HepG2 (cell line): ENCODE measurements around the gene SRXN1.
"Not testable (repeated sequence)": the region's sequence is repeated elsewhere in the genome, so short reads cannot be mapped to it uniquely, and the experiment has no call there.

Source experiments
- GABPA ChIP-seq, 2 experiments: IDR thresholded peaks; 2 replicates each; pipeline ENCODE4 v1.6.1; 2011 to 2016; ENCODE audit warnings: low read depth in 2 of 2, low read length in 1 of 2, missing biosample characterization in 1 of 2, missing genetic modification characterization in 1 of 2
- PHF8 ChIP-seq: sonication (generic); formaldehyde crosslinking; IDR thresholded peaks from 2 replicates; pipeline ENCODE4 v1.5.0; 2020; ENCODE audit warnings: missing genetic modification reagents
- POLR2AphosphoS2 ChIP-seq: IDR thresholded peaks from 2 replicates; pipeline ENCODE4 v1.6.1; 2011; ENCODE audit warnings: low read depth, low read length, improper control_type of control experiment
- SMYD3 ChIP-seq: sonication (generic); formaldehyde crosslinking; IDR thresholded peaks from 2 replicates; pipeline ENCODE4 v1.8.1; 2023; ENCODE audit warnings: mild to moderate bottlenecking, missing genetic modification reagents
- ZSCAN20 ChIP-seq: sonication (generic); formaldehyde crosslinking; IDR thresholded peaks from 2 replicates; pipeline ENCODE4 v1.4.0; 2020; ENCODE audit warnings: missing genetic modification reagents, mild to moderate bottlenecking, borderline replicate concordance
- TF ChIP-seq, protein P1 (sequence below): sonication (generic); formaldehyde crosslinking; IDR thresholded peaks from 2 replicates; pipeline ENCODE4 v1.9.0; 2021; ENCODE audit warnings: missing genetic modification reagents, borderline replicate concordance
- TF ChIP-seq, protein P2 (sequence below): sonication (generic); formaldehyde crosslinking; IDR thresholded peaks from 2 replicates; pipeline ENCODE4 v1.5.0; 2020; ENCODE audit warnings: mild to moderate bottlenecking, missing genetic modification reagents, borderline replicate concordance
- TF ChIP-seq, protein P3 (sequence below): sonication (generic); formaldehyde crosslinking; IDR thresholded peaks from 2 replicates; pipeline ENCODE4 v1.5.1; 2020; ENCODE audit warnings: missing genetic modification reagents, mild to moderate bottlenecking, borderline replicate concordance

DNA sequence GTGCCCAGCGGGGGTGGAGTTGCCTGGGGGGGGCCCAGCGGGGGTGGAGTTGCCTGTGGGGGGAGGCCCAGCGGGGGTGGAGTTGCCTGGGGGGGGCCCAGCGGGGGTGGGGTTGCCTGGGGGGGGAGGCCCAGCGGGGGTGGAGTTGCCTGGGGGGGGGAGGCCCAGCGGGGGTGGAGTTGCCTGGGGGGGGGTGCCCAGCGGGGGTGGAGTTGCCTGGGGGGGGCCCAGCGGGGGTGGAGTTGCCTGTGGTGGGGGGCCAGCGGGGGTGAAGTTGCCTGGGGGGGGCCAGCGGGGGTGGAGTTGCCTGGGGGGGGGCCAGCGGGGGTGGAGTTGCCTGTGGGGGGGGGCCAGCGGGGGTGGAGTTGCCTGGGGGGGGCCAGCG lies 11.0 kb downstream of the SRXN1 start:
- TF ChIP-seq ZSCAN20 (CRISPR knock-in tag); GABPA (IDR thresholded peaks at IDR 0.05; ENCODE audit: low read depth, low read length); GABPA (CRISPR knock-in tag; IDR thresholded peaks at IDR 0.05; ENCODE audit: low read depth); POLR2AphosphoS2; PHF8 (CRISPR knock-in tag); SMYD3 (CRISPR knock-in tag): not testable (repeated sequence)
- TF ChIP-seq, protein P1, sequence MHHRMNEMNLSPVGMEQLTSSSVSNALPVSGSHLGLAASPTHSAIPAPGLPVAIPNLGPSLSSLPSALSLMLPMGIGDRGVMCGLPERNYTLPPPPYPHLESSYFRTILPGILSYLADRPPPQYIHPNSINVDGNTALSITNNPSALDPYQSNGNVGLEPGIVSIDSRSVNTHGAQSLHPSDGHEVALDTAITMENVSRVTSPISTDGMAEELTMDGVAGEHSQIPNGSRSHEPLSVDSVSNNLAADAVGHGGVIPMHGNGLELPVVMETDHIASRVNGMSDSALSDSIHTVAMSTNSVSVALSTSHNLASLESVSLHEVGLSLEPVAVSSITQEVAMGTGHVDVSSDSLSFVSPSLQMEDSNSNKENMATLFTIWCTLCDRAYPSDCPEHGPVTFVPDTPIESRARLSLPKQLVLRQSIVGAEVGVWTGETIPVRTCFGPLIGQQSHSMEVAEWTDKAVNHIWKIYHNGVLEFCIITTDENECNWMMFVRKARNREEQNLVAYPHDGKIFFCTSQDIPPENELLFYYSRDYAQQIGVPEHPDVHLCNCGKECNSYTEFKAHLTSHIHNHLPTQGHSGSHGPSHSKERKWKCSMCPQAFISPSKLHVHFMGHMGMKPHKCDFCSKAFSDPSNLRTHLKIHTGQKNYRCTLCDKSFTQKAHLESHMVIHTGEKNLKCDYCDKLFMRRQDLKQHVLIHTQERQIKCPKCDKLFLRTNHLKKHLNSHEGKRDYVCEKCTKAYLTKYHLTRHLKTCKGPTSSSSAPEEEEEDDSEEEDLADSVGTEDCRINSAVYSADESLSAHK (CRISPR knock-in tag), result not testable (repeated sequence)
- TF ChIP-seq, protein P2, sequence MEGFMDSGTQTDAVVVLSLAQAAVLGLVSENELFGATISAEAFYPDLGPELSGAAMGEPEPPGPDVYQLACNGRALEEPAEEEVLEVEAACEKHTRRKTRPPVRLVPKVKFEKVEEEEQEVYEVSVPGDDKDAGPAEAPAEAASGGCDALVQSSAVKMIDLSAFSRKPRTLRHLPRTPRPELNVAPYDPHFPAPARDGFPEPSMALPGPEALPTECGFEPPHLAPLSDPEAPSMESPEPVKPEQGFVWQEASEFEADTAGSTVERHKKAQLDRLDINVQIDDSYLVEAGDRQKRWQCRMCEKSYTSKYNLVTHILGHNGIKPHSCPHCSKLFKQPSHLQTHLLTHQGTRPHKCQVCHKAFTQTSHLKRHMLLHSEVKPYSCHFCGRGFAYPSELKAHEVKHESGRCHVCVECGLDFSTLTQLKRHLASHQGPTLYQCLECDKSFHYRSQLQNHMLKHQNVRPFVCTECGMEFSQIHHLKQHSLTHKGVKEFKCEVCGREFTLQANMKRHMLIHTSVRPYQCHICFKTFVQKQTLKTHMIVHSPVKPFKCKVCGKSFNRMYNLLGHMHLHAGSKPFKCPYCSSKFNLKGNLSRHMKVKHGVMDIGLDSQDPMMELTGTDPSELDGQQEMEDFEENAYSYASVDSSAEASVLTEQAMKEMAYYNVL (CRISPR knock-in tag), result not testable (repeated sequence)
- TF ChIP-seq, protein P3, sequence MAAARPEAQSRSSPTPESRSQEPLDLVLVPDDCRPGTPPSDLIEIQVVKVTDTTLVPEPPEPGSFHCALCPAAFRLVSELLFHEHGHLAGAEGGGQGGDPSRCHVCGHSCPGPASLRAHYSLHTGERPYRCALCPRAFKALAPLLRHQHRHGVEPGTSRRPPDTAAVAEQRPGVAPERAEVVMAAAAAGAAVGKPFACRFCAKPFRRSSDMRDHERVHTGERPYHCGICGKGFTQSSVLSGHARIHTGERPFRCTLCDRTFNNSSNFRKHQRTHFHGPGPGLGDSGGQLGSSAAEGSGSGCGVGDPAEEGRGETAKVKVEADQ (CRISPR knock-in tag), result not testable (repeated sequence)
